ENCODE results near the gene RRN3.

DNA sequence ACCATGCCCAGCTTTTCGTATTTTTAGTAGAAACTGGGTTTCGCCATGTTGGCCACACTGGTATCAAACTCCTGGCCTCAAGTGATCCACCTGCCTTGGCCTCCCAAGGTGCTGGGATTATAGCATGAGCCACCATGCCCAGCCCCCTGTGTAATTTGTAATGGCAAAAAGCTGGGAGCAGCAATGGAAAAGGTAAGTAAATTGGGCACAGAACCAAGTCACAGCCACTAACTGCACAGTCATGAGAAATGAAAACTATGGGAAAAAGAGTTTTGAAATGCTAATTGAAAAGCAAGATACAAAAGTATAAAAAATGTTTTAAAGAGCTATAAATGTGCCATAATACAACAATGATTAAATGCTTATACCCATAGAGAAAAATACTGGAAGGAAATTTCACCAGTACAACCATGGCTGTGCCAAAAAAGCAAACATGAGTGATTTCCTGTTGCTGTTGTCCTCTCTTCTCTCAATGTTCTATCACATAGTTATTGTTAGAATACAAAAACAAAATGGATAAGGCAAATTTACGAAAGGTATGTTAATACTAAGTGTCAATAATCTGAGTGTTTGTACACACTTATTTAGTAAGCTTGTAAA, 44.4 kb downstream of the RRN3 start:
- TF ChIP-seq, protein P1, sequence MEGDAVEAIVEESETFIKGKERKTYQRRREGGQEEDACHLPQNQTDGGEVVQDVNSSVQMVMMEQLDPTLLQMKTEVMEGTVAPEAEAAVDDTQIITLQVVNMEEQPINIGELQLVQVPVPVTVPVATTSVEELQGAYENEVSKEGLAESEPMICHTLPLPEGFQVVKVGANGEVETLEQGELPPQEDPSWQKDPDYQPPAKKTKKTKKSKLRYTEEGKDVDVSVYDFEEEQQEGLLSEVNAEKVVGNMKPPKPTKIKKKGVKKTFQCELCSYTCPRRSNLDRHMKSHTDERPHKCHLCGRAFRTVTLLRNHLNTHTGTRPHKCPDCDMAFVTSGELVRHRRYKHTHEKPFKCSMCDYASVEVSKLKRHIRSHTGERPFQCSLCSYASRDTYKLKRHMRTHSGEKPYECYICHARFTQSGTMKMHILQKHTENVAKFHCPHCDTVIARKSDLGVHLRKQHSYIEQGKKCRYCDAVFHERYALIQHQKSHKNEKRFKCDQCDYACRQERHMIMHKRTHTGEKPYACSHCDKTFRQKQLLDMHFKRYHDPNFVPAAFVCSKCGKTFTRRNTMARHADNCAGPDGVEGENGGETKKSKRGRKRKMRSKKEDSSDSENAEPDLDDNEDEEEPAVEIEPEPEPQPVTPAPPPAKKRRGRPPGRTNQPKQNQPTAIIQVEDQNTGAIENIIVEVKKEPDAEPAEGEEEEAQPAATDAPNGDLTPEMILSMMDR (IDR thresholded peaks at IDR 0.05; ENCODE audit: extremely low read depth in 1 of 2, insufficient read depth in 1 of 2, low read depth in 1 of 2, low read length in 2 of 2), result no peak
- no peak for TF ChIP-seq POLR2AphosphoS5 (IDR thresholded peaks at IDR 0.05; ENCODE audit: insufficient read depth, low read depth, low read length)
- no peak for TF ChIP-seq MYC (IDR thresholded peaks at IDR 0.05; ENCODE audit: low read depth, low read length)
- no peak for TF ChIP-seq POLR2A (IDR thresholded peaks at IDR 0.05; ENCODE audit: low read depth, low read length)
- no peak for TF ChIP-seq MAX (IDR thresholded peaks at IDR 0.05; ENCODE audit: insufficient read depth, insufficient read length)
- TF ChIP-seq EZH2 (IDR thresholded peaks at IDR 0.05; ENCODE audit: borderline replicate concordance, low read depth, low read length, severe bottlenecking), result no peak
- TF ChIP-seq JUN (IDR thresholded peaks at IDR 0.05; ENCODE audit: borderline replicate concordance, insufficient read depth, insufficient read length, low read depth), result no peak
- no peak for TF ChIP-seq GATA2 (IDR thresholded peaks at IDR 0.05; ENCODE audit: insufficient read depth, insufficient read length, low read depth, low read length)
- TF ChIP-seq FOS (IDR thresholded peaks at IDR 0.05; ENCODE audit: borderline replicate concordance, insufficient read depth, low read length), result no peak
